Stimulated activated CD8-positive, alpha-beta memory T cell treated with anti-CD3 and anti-CD28 coated beads, Interleukin-2, amount 100 ng/mL, for 48 hours (primary cell): ENCODE data around the gene TYMP.

ENCODE experiments used
- DNase-seq, 2 donors: peaks; one replicate each; pipeline ENCODE4 v3.0.0-alpha.2; 2020; ENCODE audit warnings: low read depth in 2 of 2

TYMP gene

GRCh38 chr22:50506611-50507420 lies 23.0 kb downstream of the TYMP start:
- DNase-seq = no peak

DNA sequence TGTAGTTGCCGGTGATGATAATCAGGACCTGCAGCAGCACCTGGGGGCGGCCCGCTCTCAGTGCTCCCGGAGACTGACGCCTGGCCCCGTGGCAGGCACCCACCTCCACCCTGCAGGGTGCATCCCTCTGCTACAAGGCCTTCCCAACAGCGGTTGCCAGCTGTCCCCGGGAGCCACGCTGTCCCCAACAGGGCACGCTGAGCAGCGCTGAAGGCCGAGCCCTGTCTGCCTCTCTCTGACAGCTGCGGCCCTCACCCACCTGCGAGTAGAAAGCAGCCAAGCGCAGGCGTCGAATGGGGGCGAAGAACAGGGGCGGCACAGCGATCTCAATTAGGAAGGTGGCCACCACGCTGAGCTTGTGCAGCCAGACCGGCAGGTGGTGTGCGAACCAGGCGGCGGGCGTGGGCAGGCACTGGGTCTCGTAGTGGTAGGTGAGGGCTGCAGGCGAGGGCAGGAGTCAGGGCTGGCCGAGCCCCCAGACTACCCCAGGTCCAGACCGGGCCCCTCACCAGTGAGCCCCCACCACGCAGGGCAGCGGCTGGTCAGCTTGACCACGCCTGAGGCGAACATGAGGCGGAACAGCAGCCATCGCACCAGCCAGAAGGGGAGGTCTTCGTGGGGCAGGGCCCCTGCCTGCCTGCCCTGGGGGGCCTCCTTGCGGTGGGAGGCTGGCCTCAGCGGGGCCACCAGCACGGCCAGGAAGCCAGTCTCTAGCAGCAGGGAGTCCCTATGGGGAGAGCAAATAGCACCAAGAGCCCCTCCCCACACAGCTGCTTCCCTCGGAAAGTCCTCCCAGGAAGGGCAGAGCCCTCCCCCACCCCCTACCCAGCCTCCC lies 23.8 kb downstream of the TYMP start:
- DNase-seq = no peak

DNA sequence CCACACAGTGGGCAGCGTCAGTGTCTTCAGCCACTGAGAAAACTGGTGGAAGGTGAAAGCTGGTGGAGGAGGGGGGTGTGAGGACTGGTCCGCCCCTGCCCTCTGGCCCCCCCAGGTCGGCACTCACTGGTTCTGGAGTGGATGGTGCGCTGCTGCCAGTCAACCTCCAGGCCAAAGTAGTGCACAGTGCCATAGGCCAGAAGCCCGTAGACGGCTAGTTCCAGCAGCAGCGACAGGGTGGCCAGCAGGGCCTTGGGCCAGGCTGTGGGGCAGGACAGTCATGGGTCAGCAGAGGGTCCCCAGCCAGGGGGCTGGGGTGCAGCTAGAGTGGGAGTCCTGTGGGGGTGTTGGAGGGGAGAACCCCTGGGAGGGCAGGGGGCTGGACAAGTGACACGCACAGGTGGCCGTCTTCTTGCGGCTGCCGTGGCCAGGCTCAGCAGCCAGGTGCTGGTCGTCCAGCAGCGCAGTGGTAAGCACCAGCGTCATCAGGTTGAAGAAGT lies 24.5 kb downstream of the TYMP start:
- DNase-seq = no peak

- no peak for DNase-seq
Observed at GRCh38 chr22:50504369-50505211, 25.2 kb downstream of the TYMP start.

- DNase-seq = no peak
Observed at GRCh38 chr22:50503475-50504145, 26.2 kb downstream of the TYMP start.

GRCh38 chr22:50502628-50503474 lies 27.0 kb downstream of the TYMP start:
- no peak for DNase-seq

GRCh38 chr22:50502096-50502495 lies 27.7 kb downstream of the TYMP start:
- no peak for DNase-seq

- DNase-seq = no peak
Observed at GRCh38 chr22:50500452-50500851, 29.4 kb downstream of the TYMP start.

- peak; percentile 51 to 58 for DNase-seq
Observed at GRCh38 chr22:50498322-50498890, 31.4 kb downstream of the TYMP start.

DNA sequence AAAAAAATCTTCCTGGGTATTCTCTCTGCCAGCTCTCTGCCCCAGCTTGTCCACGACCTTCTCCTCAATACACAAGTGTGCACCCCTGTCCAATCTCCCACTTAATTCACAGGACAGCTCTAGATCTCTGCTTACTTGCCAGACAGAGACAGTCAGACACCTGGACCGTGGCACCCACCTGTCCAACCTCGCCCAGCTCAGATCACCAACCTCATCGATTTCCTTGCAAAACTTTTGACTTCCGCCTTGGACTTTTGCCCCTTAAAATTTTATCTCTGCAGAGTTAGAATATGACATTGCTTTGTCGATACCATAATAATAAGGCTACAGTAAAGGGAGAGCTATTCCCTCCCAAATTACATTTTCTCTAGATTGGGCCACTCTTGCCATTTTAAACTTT lies 32.7 kb downstream of the TYMP start:
- DNase-seq = no peak

DNA sequence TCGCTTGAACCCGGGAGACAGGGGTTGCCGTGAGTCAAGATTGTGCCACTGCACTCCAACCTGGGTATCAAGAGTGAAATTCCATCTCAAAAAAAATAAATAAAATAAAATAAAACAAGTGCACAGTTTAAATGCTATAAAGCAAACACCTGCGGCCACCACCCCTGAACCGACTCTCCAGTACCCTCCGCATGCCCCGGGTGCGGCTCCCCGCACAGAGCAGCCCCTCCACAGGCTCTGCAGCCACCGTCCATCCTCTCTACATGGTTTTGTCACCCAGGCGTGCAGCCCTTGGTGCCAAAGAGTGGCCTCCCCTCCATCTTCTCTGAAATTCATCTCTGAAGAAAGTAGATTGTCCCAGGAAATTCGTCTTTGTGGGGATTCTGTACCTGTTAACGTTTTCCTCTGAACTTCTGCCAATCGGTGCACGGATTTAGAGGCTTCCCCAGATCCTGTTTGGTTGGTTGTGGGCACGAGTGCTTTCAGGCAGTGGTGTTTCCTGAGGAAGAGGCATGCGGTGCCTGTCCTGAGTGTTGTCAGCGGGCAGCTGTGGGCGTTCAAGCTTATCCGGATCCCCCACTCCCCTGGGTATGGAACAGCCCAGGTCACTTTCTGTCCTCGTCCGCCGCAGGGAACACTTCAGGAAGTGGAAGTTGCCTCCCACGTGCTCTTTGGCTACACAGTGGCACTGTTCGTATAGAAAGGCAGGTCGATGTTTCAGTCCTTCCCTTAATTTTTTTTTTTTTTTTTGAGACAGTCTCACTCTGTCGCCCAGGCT lies 39.1 kb downstream of the TYMP start:
- no peak for DNase-seq

- no peak for DNase-seq
Observed at GRCh38 chr22:50489363-50490243, 40.2 kb downstream of the TYMP start.

DNA sequence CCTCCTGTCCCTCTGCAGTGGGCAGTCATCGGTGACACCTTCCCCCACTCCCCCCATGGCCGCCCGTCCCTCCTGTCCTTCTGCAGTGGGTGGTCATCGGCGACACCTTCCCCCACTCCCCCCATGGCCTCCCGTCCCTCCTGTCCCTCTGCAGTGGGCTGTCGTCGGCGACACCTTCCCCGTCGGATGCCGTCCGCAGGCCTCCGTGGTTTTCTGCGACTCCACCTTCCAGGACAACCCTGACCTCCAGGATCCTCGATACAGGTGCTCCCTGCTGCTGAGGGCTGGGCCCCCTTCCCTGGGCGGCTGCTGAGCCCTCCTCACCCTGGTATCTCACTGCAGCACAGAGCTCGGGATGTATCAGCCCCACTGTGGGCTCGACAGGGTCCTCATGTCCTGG lies 40.9 kb downstream of the TYMP start:
- no peak for DNase-seq

- no peak for DNase-seq
Observed at GRCh38 chr22:50488006-50488677, 41.7 kb downstream of the TYMP start.

DNA sequence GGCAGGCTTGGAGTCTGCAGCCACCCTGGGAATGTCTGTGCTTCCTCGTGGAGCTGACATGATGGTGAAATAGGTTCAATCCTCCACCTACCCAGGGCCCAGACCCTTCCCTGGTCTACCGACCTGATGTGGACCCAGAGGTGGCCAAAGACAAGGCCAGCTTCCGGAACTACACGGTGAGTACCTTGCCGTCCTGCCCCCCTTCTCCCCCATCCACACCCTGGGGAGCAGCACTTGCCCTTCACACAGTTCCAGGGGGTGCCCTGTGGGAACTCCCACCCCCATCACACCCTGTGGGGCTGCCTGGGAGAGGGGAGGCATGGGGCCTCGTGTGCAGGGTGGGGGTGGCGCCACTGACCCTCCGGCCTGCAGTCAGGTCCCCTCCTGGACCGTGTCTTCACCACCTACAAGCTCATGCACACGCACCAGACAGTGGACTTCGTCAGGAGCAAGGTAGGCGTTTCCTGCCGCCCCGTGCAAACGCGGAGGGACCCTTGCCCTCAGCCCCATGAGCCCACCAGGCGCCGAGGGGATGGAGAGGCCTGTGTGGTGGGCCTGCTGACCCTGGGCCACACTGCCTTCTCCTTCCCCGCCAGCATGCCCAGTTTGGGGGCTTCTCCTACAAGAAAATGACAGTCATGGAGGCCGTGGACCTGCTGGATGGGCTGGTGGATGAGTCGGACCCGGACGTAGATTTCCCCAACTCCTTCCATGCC lies 42.4 kb downstream of the TYMP start:
- DNase-seq = no peak

- no peak for DNase-seq
Observed at GRCh38 chr22:50486561-50487289, 43.1 kb downstream of the TYMP start, which contains the start of gene MIOX. Gene MIOX (plus strand): TSS chr22:50486859. CDS start chr22:50486898, 39 bp downstream.
